Endothelial cell of umbilical vein (primary cell): Measurements from ENCODE around the gene ASIC4.

Source experiments
- CTCF ChIP-seq, 2 donors: IDR thresholded peaks; 1 replicate in 1 of 2; 2 replicates in 1 of 2; pipeline ENCODE4 v1.5.1; 2011; ENCODE audit warnings: low read length in 2 of 2, mild to moderate bottlenecking in 2 of 2, moderate library complexity in 2 of 2, control low read depth in 1 of 2, inconsistent platforms in 1 of 2, low read depth in 1 of 2; ENCODE audit not compliant: insufficient read depth in 1 of 2; ENCODE audit errors: extremely low read depth in 1 of 2
- EZH2 ChIP-seq: IDR thresholded peaks from 2 replicates; pipeline ENCODE4 v1.6.1; 2012; ENCODE audit warnings: borderline replicate concordance, low read depth, mild to moderate bottlenecking, moderate library complexity, low read length, inconsistent platforms; ENCODE audit not compliant: severe bottlenecking
- POLR2AphosphoS5 ChIP-seq: IDR thresholded peaks from 2 replicates; pipeline ENCODE4 v1.6.1; 2012; ENCODE audit warnings: low read depth, mild to moderate bottlenecking, control low read depth, low read length, moderate library complexity; ENCODE audit not compliant: insufficient read depth

GRCh38 chr2:219474285-219475060 is 39.8 kb upstream of the ASIC4 start:
- TF ChIP-seq POLR2AphosphoS5 (no peak), EZH2 (no peak), CTCF (IDR thresholded peaks at IDR 0.05; ENCODE audit: extremely low read depth in 1 of 2, insufficient read depth in 1 of 2, low read depth in 1 of 2, low read length in 2 of 2) (no peak)
